GOT3 (cell line): ENCODE data around the gene PTPN6.

ENCODE experiments used
- DNase-seq: peaks from one replicate; lab custom pipeline; 2025; ENCODE audit warnings: mixed read lengths; lab: John Stamatoyannopoulos, UW

PTPN6 gene

GRCh38 chr12:6956021-6956727 lies 5.0 kb downstream of the PTPN6 start:
- no peak for DNase-seq

GRCh38 chr12:6957151-6957701 lies 6.1 kb downstream of the PTPN6 start:
- DNase-seq: no peak

- no peak for DNase-seq
Observed at GRCh38 chr12:6957741-6958608, 6.8 kb downstream of the PTPN6 start.

- no peak for DNase-seq
Observed at GRCh38 chr12:6958609-6959057, 7.5 kb downstream of the PTPN6 start.

- DNase-seq: no peak
Observed at GRCh38 chr12:6959058-6959804, 8.1 kb downstream of the PTPN6 start.

- DNase-seq: no peak
Observed at GRCh38 chr12:6959805-6960592, 8.8 kb downstream of the PTPN6 start.

- DNase-seq: no peak
Observed at GRCh38 chr12:6960593-6961277, 9.6 kb downstream of the PTPN6 start.

- DNase-seq: peak; percentile 11
Observed at GRCh38 chr12:6961278-6961694, 10.1 kb downstream of the PTPN6 start.

- no peak for DNase-seq
Observed at GRCh38 chr12:6961695-6962284, 10.6 kb downstream of the PTPN6 start.

GRCh38 chr12:6962285-6963015 lies 11.3 kb downstream of the PTPN6 start:
- no peak for DNase-seq

GRCh38 chr12:6963016-6963731 lies 12.0 kb downstream of the PTPN6 start:
- no peak for DNase-seq

- DNase-seq: no peak
Observed at GRCh38 chr12:6963791-6964413, 12.7 kb downstream of the PTPN6 start.

GRCh38 chr12:6964605-6965025 lies 13.5 kb downstream of the PTPN6 start:
- no peak for DNase-seq

- DNase-seq: no peak
Observed at GRCh38 chr12:6965026-6965661, 14.0 kb downstream of the PTPN6 start.

- DNase-seq: no peak
Observed at GRCh38 chr12:6965714-6966113, 14.6 kb downstream of the PTPN6 start.

GRCh38 chr12:6966351-6966750 lies 15.2 kb downstream of the PTPN6 start:
- DNase-seq: no peak

GRCh38 chr12:6967651-6968100 lies 16.5 kb downstream of the PTPN6 start:
- DNase-seq: no peak

GRCh38 chr12:6968426-6968825 lies 17.3 kb downstream of the PTPN6 start:
- no peak for DNase-seq
